Measurements from ENCODE around the gene TNFRSF4.

Gene TNFRSF4

GRCh38 chr1:1213345-1214265 is at the start of gene TNFRSF4:
Gene TNFRSF4, minus strand, starts transcription at chr1:1214153. Its CDS starts 26 bp downstream, at chr1:1214127.
- Histone ChIP-seq H3K9ac (ENCODE audit: low read length) (no peak within 1 kb of the TSS), H3K9me3 (ENCODE audit: control insufficient read depth, low read length) (no peaks in the 10 kb centered on the region), H3K36me3 (ENCODE audit: control insufficient read depth, insufficient read depth, low read length, severe bottlenecking) (peaks cover 20% of the 10 kb centered on the region), H3K4me1 (ENCODE audit: control insufficient read depth, insufficient read depth, low read length) (no peaks in the 10 kb centered on the region), H3K4me3 (ENCODE audit: low read length) (no peak within 1 kb of the TSS), H3K27me3 (replicated peaks; ENCODE audit: control insufficient read depth, insufficient read depth, low read length) (no peaks in the 10 kb centered on the region)
- no peak for DNase-seq (ENCODE audit: low read depth)

DNA sequence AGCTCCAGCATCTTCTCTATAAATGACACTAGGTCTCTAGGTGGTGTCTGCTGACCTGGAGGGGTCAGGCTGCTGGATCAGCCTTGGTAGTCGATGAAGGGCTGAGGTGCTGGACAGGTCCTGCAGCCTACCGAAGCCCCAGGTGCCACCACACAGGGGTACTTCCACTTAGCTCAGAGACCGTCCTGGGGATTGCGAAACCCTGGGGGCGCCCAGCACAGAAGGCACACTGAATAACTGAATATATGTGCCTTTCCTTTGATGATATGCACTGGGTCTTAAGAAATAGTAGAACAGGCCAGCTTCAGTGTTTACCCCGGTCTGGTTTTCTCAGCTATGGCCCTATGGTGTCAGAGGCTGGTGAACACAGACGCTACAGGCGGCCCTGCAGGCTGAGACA is 48.8 kb upstream of the TNFRSF4 start:
- no peak for DNase-seq (ENCODE audit: low read depth)
- Histone ChIP-seq H3K36me3 (ENCODE audit: control insufficient read depth, insufficient read depth, low read length, severe bottlenecking) (peaks cover 64% of the 10 kb centered on the region), H3K27me3 (replicated peaks; ENCODE audit: control insufficient read depth, insufficient read depth, low read length) (no peaks in the 10 kb centered on the region), H3K4me3 (ENCODE audit: low read length) (no peak overlapping the region), H3K9ac (ENCODE audit: low read length) (peak overlapping the region; percentile 14), H3K9me3 (ENCODE audit: control insufficient read depth, low read length) (no peaks in the 10 kb centered on the region), H3K4me1 (ENCODE audit: control insufficient read depth, insufficient read depth, low read length) (peaks cover 29% of the 10 kb centered on the region)

GRCh38 chr1:1262071-1262470 is 48.1 kb upstream of the TNFRSF4 start:
- DNase-seq (ENCODE audit: low read depth), result no peak
- H3K36me3 ChIP-seq (ENCODE audit: control insufficient read depth, insufficient read depth, low read length, severe bottlenecking), result peaks cover 57% of the 10 kb centered on the region
- H3K4me1 ChIP-seq (ENCODE audit: control insufficient read depth, insufficient read depth, low read length), result peaks cover 29% of the 10 kb centered on the region
- no peaks in the 10 kb centered on the region for H3K9me3 ChIP-seq (ENCODE audit: control insufficient read depth, low read length)
- no peaks in the 10 kb centered on the region for H3K27me3 ChIP-seq (replicated peaks; ENCODE audit: control insufficient read depth, insufficient read depth, low read length)
- no peak overlapping the region for H3K4me3 ChIP-seq (ENCODE audit: low read length)
- no peak overlapping the region for H3K9ac ChIP-seq (ENCODE audit: low read length)

- no peaks in the 10 kb centered on the region for H3K9me3 ChIP-seq (ENCODE audit: control insufficient read depth, low read length)
- H3K4me3 ChIP-seq (ENCODE audit: low read length), result no peak overlapping the region
- DNase-seq (ENCODE audit: low read depth), result no peak
- H3K27me3 ChIP-seq (replicated peaks; ENCODE audit: control insufficient read depth, insufficient read depth, low read length), result no peaks in the 10 kb centered on the region
- H3K4me1 ChIP-seq (ENCODE audit: control insufficient read depth, insufficient read depth, low read length), result peaks cover 29% of the 10 kb centered on the region
- no peak overlapping the region for H3K9ac ChIP-seq (ENCODE audit: low read length)
- H3K36me3 ChIP-seq (ENCODE audit: control insufficient read depth, insufficient read depth, low read length, severe bottlenecking), result peaks cover 61% of the 10 kb centered on the region
Observed at GRCh38 chr1:1260843-1261560, 47.0 kb upstream of the TNFRSF4 start.

DNA sequence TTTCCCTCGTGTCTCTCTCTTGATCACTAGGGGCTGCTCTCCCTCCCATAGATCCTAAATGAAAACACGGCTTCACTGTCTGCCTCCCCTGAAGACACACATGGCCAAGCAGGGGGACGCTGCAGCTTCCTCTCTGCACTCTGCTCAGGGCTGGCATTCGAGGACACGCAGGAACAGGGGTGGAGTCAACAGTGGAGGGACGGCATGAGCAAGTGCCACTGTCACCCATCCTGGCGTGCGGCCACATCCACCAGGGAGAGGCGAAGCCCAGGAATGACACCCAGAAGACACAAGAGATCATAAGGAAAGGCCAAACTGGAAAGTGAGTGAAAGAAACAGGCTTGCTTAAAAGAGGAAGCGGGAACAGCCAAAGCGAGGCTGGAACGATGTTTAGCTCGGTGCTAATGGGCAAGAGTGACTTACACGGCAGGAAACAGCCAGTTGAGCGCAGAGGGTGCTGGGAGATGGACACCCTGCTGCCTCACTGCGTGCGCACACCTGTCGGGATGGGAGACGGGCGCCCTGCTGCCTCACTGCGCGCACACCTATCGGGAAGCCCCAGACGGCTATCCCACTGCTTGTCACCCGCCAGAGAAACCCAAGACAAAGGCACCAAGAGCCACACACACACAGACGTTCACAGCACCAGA is 46.1 kb upstream of the TNFRSF4 start:
- H3K9me3 ChIP-seq (ENCODE audit: control insufficient read depth, low read length), result no peaks in the 10 kb centered on the region
- H3K36me3 ChIP-seq (ENCODE audit: control insufficient read depth, insufficient read depth, low read length, severe bottlenecking), result peaks cover 63% of the 10 kb centered on the region
- DNase-seq (ENCODE audit: low read depth), result no peak
- H3K4me3 ChIP-seq (ENCODE audit: low read length), result no peak overlapping the region
- peaks cover 27% of the 10 kb centered on the region for H3K4me1 ChIP-seq (ENCODE audit: control insufficient read depth, insufficient read depth, low read length)
- H3K9ac ChIP-seq (ENCODE audit: low read length), result no peak overlapping the region
- H3K27me3 ChIP-seq (replicated peaks; ENCODE audit: control insufficient read depth, insufficient read depth, low read length), result no peaks in the 10 kb centered on the region

DNA sequence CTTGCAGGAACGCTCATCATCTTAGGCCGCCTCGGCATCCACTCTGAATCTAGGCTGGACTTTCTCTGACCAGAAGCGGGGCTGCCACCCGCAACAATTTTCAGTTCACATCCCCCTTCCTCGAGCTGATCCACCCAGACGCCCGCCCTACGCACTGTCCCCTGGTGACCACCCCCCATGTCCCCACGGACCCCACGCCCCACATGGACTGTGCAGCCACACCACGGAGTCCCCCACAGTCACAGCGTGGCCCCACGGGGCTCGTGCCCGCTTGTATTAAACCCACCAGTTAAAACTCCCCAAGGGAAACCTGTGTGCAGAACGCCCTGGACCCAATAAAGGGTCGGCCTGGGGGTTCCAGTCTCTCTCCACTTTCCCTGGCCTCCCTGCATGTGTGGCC is 45.6 kb upstream of the TNFRSF4 start:
- H3K9me3 ChIP-seq (ENCODE audit: control insufficient read depth, low read length), result no peaks in the 10 kb centered on the region
- peaks cover 65% of the 10 kb centered on the region for H3K36me3 ChIP-seq (ENCODE audit: control insufficient read depth, insufficient read depth, low read length, severe bottlenecking)
- peaks cover 24% of the 10 kb centered on the region for H3K4me1 ChIP-seq (ENCODE audit: control insufficient read depth, insufficient read depth, low read length)
- H3K27me3 ChIP-seq (replicated peaks; ENCODE audit: control insufficient read depth, insufficient read depth, low read length), result no peaks in the 10 kb centered on the region
- H3K9ac ChIP-seq (ENCODE audit: low read length), result no peak overlapping the region
- no peak for DNase-seq (ENCODE audit: low read depth)
- no peak overlapping the region for H3K4me3 ChIP-seq (ENCODE audit: low read length)

- peaks cover 22% of the 10 kb centered on the region for H3K4me1 ChIP-seq (ENCODE audit: control insufficient read depth, insufficient read depth, low read length)
- no peak overlapping the region for H3K4me3 ChIP-seq (ENCODE audit: low read length)
Observed at GRCh38 chr1:1259119-1259488, 45.2 kb upstream of the TNFRSF4 start.

GRCh38 chr1:1256956-1257871 is 43.3 kb upstream of the TNFRSF4 start:
- Histone ChIP-seq H3K4me3 (ENCODE audit: low read length) (no peak overlapping the region), H3K9me3 (ENCODE audit: control insufficient read depth, low read length) (no peaks in the 10 kb centered on the region), H3K27me3 (replicated peaks; ENCODE audit: control insufficient read depth, insufficient read depth, low read length) (no peaks in the 10 kb centered on the region), H3K9ac (ENCODE audit: low read length) (no peak overlapping the region), H3K4me1 (ENCODE audit: control insufficient read depth, insufficient read depth, low read length) (peaks cover 6% of the 10 kb centered on the region), H3K36me3 (ENCODE audit: control insufficient read depth, insufficient read depth, low read length, severe bottlenecking) (peaks cover 63% of the 10 kb centered on the region)
- no peak for DNase-seq (ENCODE audit: low read depth)

More at GRCh38 chr1:1259119-1259488, 45.2 kb upstream of the TNFRSF4 start:
- H3K9me3 ChIP-seq (ENCODE audit: control insufficient read depth, low read length), result no peaks in the 10 kb centered on the region
- no peaks in the 10 kb centered on the region for H3K27me3 ChIP-seq (replicated peaks; ENCODE audit: control insufficient read depth, insufficient read depth, low read length)
- peaks cover 67% of the 10 kb centered on the region for H3K36me3 ChIP-seq (ENCODE audit: control insufficient read depth, insufficient read depth, low read length, severe bottlenecking)
- H3K9ac ChIP-seq (ENCODE audit: low read length), result no peak overlapping the region
- no peak for DNase-seq (ENCODE audit: low read depth)

DNA sequence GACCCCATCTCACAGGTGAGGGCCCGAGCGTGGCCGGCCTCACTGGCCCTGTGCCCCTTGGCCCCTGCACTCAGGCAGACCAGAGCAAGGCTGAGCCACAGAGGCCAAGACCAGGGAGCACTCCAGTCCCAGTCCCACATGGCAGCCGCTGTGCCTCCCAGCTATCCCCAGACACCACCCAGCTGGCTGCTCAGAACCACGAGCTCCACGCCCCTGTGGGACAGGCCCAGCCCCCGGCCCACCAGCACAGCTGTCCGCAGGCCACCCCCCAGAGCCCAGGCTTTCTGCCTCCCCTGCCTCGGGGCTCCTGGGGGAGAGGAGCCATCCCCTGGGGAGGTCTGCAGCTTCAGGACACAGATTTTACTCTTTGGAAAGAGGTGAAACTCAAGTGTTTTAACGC is 41.7 kb upstream of the TNFRSF4 start:
- H3K9me3 ChIP-seq (ENCODE audit: control insufficient read depth, low read length), result no peaks in the 10 kb centered on the region
- H3K4me3 ChIP-seq (ENCODE audit: low read length), result no peak overlapping the region
- H3K27me3 ChIP-seq (replicated peaks; ENCODE audit: control insufficient read depth, insufficient read depth, low read length), result no peaks in the 10 kb centered on the region
- H3K9ac ChIP-seq (ENCODE audit: low read length), result no peak overlapping the region
- DNase-seq (ENCODE audit: low read depth), result no peak
- peaks cover 59% of the 10 kb centered on the region for H3K36me3 ChIP-seq (ENCODE audit: control insufficient read depth, insufficient read depth, low read length, severe bottlenecking)
- no peaks in the 10 kb centered on the region for H3K4me1 ChIP-seq (ENCODE audit: control insufficient read depth, insufficient read depth, low read length)

GRCh38 chr1:1255078-1255477 is 41.1 kb upstream of the TNFRSF4 start:
- Histone ChIP-seq H3K4me3 (ENCODE audit: low read length) (no peak overlapping the region), H3K27me3 (replicated peaks; ENCODE audit: control insufficient read depth, insufficient read depth, low read length) (no peaks in the 10 kb centered on the region), H3K9me3 (ENCODE audit: control insufficient read depth, low read length) (no peaks in the 10 kb centered on the region), H3K36me3 (ENCODE audit: control insufficient read depth, insufficient read depth, low read length, severe bottlenecking) (peaks cover 54% of the 10 kb centered on the region), H3K9ac (ENCODE audit: low read length) (no peak overlapping the region), H3K4me1 (ENCODE audit: control insufficient read depth, insufficient read depth, low read length) (no peaks in the 10 kb centered on the region)
- DNase-seq (ENCODE audit: low read depth), result no peak

Measured in adipocyte (in vitro differentiated cells).